ENCODE measurements around the gene MAP4K3.

DNA sequence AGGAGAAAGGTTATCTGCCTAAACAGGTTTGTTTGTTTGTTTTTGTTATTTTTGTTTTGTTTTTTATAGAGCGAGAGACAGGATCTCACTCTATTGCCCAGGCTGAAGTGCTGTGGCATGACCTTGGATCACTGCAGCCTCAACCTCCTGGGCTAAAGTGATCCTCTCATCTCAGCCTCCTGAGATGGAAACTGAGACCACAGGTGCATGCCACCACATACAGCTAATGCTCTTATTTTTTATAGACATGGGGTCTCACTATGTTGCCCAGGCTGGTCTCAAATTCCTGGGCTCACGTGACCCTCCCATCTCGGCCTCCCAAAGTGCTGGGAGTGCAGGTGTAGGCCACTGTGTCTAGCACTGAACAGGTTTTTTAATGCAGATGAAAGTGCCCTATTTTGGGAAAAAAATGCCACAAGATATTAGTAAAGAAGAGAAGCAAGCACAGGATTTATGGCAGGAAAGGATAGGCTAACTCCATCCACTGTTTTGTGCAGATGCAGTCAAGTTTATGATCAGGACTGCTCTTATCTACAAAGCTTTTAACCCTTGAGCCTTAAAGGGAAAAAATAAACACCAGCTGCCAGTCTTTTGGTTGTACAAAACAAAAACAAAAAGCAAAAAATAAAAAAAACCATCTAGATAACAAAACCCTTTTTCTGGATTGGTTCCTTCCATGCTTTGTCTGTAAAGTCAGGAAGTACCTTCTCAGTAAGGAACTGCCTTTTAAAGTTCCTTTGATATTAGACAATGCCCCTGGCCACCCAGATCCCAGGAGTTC is 29.4 kb downstream of the MAP4K3 start:
- TF ChIP-seq, protein P1, sequence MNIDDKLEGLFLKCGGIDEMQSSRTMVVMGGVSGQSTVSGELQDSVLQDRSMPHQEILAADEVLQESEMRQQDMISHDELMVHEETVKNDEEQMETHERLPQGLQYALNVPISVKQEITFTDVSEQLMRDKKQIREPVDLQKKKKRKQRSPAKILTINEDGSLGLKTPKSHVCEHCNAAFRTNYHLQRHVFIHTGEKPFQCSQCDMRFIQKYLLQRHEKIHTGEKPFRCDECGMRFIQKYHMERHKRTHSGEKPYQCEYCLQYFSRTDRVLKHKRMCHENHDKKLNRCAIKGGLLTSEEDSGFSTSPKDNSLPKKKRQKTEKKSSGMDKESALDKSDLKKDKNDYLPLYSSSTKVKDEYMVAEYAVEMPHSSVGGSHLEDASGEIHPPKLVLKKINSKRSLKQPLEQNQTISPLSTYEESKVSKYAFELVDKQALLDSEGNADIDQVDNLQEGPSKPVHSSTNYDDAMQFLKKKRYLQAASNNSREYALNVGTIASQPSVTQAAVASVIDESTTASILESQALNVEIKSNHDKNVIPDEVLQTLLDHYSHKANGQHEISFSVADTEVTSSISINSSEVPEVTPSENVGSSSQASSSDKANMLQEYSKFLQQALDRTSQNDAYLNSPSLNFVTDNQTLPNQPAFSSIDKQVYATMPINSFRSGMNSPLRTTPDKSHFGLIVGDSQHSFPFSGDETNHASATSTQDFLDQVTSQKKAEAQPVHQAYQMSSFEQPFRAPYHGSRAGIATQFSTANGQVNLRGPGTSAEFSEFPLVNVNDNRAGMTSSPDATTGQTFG (tag by site-specific recombination; IDR thresholded peaks at IDR 0.05; ENCODE audit: borderline replicate concordance), result no peak
- TF ChIP-seq, protein P2, sequence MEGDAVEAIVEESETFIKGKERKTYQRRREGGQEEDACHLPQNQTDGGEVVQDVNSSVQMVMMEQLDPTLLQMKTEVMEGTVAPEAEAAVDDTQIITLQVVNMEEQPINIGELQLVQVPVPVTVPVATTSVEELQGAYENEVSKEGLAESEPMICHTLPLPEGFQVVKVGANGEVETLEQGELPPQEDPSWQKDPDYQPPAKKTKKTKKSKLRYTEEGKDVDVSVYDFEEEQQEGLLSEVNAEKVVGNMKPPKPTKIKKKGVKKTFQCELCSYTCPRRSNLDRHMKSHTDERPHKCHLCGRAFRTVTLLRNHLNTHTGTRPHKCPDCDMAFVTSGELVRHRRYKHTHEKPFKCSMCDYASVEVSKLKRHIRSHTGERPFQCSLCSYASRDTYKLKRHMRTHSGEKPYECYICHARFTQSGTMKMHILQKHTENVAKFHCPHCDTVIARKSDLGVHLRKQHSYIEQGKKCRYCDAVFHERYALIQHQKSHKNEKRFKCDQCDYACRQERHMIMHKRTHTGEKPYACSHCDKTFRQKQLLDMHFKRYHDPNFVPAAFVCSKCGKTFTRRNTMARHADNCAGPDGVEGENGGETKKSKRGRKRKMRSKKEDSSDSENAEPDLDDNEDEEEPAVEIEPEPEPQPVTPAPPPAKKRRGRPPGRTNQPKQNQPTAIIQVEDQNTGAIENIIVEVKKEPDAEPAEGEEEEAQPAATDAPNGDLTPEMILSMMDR (tag by site-specific recombination; IDR thresholded peaks at IDR 0.05), result no peak
- TF ChIP-seq ZNF692 (tag by site-specific recombination; IDR thresholded peaks at IDR 0.05) (no peak), PRDM1 (tag by site-specific recombination; IDR thresholded peaks at IDR 0.05) (no peak), ZNF155 (tag by site-specific recombination; IDR thresholded peaks at IDR 0.05) (no peak)
- TF ChIP-seq, protein P3, sequence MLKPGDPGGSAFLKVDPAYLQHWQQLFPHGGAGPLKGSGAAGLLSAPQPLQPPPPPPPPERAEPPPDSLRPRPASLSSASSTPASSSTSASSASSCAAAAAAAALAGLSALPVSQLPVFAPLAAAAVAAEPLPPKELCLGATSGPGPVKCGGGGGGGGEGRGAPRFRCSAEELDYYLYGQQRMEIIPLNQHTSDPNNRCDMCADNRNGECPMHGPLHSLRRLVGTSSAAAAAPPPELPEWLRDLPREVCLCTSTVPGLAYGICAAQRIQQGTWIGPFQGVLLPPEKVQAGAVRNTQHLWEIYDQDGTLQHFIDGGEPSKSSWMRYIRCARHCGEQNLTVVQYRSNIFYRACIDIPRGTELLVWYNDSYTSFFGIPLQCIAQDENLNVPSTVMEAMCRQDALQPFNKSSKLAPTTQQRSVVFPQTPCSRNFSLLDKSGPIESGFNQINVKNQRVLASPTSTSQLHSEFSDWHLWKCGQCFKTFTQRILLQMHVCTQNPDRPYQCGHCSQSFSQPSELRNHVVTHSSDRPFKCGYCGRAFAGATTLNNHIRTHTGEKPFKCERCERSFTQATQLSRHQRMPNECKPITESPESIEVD (tag by site-specific recombination; IDR thresholded peaks at IDR 0.05), result no peak
- TF ChIP-seq, protein P4, sequence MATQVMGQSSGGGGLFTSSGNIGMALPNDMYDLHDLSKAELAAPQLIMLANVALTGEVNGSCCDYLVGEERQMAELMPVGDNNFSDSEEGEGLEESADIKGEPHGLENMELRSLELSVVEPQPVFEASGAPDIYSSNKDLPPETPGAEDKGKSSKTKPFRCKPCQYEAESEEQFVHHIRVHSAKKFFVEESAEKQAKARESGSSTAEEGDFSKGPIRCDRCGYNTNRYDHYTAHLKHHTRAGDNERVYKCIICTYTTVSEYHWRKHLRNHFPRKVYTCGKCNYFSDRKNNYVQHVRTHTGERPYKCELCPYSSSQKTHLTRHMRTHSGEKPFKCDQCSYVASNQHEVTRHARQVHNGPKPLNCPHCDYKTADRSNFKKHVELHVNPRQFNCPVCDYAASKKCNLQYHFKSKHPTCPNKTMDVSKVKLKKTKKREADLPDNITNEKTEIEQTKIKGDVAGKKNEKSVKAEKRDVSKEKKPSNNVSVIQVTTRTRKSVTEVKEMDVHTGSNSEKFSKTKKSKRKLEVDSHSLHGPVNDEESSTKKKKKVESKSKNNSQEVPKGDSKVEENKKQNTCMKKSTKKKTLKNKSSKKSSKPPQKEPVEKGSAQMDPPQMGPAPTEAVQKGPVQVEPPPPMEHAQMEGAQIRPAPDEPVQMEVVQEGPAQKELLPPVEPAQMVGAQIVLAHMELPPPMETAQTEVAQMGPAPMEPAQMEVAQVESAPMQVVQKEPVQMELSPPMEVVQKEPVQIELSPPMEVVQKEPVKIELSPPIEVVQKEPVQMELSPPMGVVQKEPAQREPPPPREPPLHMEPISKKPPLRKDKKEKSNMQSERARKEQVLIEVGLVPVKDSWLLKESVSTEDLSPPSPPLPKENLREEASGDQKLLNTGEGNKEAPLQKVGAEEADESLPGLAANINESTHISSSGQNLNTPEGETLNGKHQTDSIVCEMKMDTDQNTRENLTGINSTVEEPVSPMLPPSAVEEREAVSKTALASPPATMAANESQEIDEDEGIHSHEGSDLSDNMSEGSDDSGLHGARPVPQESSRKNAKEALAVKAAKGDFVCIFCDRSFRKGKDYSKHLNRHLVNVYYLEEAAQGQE (tag by site-specific recombination; IDR thresholded peaks at IDR 0.05), result no peak
